Activated naive CD4-positive, alpha-beta T cell treated with anti-CD3 and anti-CD28 coated beads, Interleukin-2, amount 10 ng/mL, durations not matched to agents 5 hours and 36 hours (primary cell): ENCODE data around the gene SFT2D2. TPM values are rescaled to one million over a fixed set of nuclear protein-coding genes. Genes with fewer than 3 reads are reported as not detected.

Source experiments
- total RNA-seq, 2 experiments: library from RNA; stranded (reverse); gene quantifications; one replicate each; pipeline ENCODE4 v1.2.3, GENCODE V29; 2021

SFT2D2 gene
- total RNA-seq = 10 to 100 TPM; 54.6 to 60.8 TPM

GRCh38 chr1:168225476-168226190 is at the start of gene SFT2D2:
Gene SFT2D2 (plus strand): TSS chr1:168226004. CDS start chr1:168226080, 76 bp downstream.

GRCh38 chr1:168178638-168179437 is 47.0 kb upstream of the SFT2D2 start, which contains the start of gene TIPRL:
Gene TIPRL (plus strand): TSS chr1:168178962. CDS start chr1:168179078, 116 bp downstream.

DNA sequence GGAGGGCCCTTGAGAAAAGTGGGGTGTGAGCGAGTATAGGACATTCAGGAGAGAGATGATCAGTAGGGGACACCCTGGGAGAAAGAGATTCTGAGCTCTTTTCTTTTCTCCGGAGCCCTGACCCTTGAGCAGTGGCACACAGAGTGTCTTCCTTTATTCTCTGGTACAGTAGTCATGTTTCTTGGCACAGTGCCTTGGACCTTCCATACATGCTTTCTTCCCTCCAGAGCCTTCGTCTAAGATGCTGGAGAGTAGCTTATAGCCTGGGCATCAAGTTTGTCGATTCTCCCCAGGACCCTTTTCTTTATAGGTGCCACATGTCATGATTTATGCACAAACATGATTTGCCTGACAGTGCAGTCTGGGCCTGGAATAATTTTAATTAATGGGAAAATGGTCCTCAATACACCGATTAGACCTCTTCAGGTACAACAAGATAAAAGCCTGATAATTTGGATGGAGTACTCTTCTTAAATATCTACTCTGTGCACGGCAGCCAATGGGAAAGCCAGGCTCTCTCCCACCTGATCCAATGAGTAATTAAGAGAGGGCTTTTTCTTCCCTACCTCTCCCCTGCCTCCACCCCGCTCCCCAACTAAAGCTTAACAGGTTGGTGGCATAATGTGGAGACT is 54.6 kb downstream of the SFT2D2 start, which contains the start of gene TBX19:
Gene TBX19, plus strand, starts transcription at position 582 of the 632 bp plus-strand sequence. CDS start 214 bp downstream, outside the sequence.

Other genes starting within 250 kb of the SFT2D2 start
- under 1 TPM in 1 of 2 experiments, not detected in 1; 0.05 TPM for gene GPR161, start 89.1 kb upstream of the SFT2D2 start, total RNA-seq
- 10 to 100 TPM; 37.5 to 40.6 TPM for gene TIPRL, start 47.0 kb upstream of the SFT2D2 start, total RNA-seq
- 1 to 10 TPM; 1.5 to 1.6 TPM for gene TBX19, start 54.9 kb downstream of the SFT2D2 start, total RNA-seq